Activated T-cell treated with anti-CD3 and anti-CD28 coated beads for 48 hours (primary cell): ENCODE data around the gene PCDHA7.
"Not testable (repeated sequence)": the region's sequence is repeated elsewhere in the genome, so short reads cannot be mapped to it uniquely, and the experiment has no call there.

ENCODE experiments used
- DNase-seq: peaks from one replicate; pipeline ENCODE4 v3.0.0-alpha.2; 2020; ENCODE audit warnings: low read depth

PCDHA7 gene

DNA sequence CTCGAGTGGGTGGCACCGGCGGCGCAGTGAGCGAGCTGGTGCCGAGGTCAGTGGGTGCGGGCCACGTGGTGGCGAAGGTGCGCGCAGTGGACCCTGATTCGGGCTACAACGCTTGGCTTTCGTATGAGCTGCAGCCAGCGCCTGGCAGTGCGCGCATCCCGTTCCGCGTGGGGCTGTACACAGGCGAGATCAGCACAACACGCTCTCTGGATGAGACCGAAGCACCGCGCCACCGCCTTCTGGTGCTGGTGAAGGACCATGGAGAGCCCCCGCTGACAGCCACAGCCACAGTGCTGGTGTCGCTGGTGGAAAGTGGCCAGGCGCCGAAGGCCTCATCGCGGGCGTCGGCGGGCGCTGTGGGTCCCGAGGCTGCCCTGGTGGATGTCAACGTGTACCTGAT is 10.6 kb upstream of the PCDHA7 start:
- no peak for DNase-seq

DNA sequence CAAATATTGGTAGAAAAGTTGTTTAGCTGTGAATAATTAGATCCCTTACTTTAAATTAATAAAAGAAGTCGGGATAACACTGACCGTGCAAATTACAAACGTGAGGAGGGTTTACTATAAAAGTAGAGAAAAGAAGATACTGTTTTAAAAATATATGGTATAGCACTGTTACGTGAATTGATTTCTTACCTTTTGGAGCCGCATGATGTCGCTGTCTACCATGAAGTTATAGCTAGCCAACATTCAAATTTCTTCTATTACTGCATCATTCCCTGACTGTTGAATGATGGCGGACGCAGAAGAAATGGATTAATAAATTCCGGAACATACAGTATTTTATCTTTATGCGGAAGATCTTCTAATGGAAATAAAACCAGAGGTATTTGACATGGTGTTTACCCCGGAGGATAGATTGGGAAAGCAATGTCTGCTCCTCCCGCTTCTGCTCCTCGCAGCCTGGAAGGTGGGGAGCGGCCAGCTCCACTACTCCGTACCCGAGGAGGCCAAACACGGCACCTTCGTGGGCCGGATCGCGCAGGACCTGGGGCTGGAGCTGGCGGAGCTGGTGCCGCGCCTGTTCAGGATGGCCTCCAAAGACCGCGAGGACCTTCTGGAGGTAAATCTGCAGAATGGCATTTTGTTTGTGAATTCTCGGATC is 6.2 kb upstream of the PCDHA7 start, which contains the start of gene PCDHA6:
Gene PCDHA6 (plus strand): TSS at position 257 of the 658 bp plus-strand sequence. CDS start 132 bp downstream, at position 389.
- DNase-seq: no peak

DNA sequence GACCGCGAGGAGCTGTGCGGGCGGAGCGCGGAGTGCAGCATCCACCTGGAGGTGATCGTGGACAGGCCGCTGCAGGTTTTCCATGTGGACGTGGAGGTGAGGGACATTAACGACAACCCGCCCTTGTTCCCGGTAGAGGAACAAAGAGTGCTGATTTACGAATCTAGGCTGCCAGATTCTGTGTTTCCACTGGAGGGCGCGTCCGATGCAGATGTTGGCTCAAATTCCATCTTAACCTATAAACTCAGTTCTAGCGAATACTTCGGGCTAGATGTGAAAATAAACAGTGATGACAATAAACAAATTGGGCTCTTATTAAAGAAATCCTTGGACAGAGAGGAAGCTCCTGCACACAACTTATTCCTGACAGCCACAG is 5.7 kb upstream of the PCDHA7 start:
- no peak for DNase-seq

DNA sequence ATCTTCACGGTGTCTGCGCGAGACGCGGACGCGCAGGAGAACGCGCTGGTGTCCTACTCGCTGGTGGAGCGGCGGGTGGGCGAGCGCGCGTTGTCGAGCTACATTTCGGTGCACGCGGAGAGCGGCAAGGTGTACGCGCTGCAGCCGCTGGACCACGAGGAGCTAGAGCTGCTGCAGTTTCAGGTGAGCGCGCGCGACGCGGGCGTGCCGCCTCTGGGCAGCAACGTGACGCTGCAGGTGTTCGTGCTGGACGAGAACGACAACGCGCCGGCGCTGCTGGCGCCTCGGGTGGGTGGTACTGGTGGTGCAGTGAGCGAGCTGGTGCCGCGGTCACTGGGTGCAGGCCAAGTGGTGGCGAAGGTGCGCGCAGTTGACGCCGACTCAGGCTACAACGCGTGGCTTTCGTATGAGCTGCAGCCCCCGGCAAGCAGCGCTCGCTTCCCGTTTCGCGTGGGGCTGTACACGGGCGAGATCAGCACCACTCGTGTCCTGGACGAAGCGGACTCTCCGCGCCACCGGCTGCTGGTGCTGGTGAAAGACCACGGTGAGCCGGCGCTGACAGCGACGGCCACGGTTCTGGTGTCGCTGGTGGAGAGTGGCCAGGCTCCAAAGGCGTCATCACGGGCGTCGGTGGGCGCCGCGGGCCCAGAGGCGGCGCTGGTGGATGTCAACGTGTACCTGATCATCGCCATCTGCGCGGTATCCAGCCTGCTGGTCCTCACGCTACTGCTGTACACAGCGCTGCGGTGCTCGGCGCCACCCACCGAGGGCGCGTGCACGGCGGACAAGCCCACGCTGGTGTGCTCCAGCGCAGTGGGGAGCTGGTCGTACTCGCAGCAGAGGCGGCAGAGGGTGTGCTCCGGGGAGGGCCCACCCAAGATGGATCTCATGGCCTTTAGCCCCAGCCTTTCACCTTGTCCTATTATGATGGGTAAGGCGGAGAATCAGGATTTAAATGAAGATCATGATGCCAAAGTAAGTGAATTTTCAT is 4.3 kb upstream of the PCDHA7 start:
- not testable (repeated sequence) for DNase-seq

DNA sequence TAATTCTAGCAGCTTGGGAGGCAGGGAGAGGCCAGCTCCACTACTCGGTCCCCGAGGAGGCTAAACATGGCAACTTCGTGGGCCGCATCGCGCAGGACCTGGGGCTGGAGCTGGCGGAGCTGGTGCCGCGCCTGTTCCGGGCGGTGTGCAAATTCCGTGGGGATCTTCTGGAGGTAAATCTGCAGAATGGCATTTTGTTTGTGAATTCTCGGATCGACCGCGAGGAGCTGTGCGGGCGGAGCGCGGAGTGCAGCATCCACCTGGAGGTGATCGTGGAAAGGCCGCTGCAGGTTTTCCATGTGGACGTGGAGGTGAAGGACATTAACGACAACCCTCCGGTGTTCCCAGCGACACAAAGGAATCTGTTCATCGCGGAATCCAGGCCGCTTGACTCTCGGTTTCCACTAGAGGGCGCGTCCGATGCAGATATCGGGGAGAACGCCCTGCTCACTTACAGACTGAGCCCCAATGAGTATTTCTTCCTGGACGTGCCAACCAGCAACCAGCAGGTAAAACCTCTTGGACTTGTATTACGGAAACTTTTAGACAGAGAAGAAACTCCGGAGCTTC is 455 bp downstream of the PCDHA7 start:
- not testable (repeated sequence) for DNase-seq

DNA sequence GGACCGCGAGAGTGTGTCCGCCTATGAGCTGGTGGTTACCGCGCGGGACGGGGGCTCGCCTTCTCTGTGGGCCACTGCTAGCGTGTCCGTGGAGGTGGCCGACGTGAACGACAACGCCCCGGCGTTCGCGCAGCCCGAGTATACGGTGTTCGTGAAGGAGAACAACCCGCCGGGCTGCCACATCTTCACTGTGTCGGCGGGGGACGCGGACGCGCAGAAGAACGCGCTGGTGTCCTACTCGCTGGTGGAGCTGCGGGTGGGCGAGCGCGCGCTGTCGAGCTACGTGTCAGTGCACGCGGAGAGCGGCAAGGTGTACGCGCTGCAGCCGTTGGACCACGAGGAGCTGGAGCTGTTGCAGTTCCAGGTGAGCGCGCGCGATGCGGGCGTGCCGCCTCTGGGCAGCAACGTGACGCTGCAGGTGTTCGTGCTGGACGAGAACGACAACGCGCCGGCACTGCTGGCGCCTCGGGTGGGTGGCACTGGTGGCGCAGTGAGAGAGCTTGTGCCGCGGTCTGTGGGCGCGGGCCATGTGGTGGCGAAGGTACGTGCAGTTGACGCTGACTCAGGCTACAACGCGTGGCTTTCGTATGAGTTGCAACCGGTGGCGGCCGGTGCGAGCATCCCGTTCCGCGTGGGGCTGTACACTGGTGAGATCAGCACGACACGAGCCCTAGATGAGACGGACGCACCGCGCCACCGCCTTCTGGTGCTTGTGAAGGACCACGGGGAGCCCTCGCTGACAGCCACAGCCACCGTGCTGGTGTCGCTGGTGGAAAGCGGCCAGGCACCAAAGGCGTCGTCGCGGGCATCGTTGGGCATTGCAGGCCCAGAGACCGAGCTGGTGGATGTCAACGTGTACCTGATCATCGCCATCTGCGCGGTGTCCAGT is 1.8 kb downstream of the PCDHA7 start:
- DNase-seq: no peak

DNA sequence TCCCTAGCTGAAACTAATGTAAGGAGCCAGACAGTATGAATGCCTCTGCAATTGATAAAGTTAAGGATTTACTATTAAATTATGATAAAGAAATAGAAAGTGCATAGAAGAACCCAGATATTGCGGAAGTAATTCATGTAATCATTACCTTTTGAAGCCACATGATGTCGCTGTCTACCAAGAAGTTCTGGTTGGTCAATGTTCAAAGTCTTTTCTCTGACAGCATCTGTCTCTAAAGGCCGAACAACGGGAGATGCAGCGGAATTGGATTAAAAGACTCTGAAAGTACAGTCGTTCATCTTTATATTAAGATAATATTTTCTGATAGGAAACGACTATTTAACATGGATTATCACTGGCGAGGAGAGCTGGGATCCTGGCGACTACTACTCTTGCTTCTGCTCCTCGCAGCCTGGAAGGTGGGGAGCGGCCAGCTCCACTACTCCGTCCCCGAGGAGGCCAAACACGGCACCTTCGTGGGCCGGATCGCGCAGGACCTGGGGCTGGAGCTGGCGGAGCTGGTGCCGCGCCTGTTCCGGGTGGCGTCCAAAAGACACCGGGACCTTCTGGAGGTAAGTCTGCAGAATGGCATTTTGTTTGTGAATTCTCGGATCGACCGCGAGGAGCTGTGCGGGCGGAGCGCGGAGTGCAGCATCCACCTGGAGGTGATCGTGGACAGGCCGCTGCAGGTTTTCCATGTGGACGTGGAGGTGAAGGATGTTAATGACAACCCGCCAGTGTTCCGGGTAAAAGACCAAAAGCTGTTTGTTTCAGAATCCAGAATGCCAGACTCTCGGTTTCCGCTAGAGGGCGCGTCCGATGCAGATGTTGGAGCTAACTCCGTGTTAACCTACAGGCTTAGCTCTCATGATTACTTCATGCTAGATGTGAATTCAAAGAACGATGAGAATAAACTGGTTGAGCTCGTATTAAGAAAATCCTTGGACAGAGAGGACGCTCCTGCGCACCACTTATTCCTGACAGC is 7.2 kb downstream of the PCDHA7 start, which contains the start of gene PCDHA8:
Gene PCDHA8 (plus strand): TSS at position 210 of the 985 bp plus-strand sequence. CDS start 135 bp downstream, at position 345.
- DNase-seq: no peak

DNA sequence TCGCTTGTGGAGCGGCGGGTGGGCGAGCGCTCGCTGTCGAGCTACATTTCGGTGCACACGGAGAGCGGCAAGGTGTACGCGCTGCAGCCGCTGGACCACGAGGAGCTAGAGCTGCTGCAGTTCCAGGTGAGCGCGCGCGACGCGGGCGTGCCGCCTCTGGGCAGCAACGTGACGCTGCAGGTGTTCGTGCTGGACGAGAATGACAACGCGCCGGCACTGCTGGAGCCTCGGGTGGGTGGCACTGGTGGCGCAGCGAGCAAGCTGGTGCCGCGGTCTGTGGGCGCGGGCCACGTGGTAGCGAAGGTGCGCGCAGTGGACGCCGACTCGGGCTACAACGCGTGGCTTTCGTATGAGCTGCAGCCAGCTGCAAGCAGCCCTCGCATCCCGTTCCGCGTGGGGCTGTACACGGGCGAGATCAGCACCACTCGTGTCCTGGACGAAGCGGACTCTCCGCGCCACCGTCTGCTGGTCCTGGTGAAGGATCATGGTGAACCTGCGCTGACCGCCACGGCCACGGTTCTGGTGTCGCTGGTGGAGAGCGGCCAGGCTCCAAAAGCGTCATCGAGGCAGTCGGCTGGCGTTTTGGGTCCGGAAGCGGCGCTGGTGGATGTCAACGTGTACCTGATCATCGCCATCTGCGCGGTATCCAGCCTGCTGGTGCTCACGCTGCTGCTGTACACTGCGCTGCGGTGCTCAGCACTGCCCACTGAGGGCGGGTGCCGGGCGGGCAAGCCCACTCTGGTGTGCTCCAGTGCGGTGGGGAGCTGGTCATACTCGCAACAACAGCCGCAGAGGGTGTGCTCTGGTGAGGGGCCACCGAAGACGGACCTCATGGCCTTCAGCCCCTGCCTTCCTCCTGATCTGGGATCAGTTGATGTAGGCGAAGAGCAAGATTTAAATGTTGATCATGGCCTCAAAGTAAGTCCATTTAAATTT is 9.0 kb downstream of the PCDHA7 start:
- no peak for DNase-seq

DNA sequence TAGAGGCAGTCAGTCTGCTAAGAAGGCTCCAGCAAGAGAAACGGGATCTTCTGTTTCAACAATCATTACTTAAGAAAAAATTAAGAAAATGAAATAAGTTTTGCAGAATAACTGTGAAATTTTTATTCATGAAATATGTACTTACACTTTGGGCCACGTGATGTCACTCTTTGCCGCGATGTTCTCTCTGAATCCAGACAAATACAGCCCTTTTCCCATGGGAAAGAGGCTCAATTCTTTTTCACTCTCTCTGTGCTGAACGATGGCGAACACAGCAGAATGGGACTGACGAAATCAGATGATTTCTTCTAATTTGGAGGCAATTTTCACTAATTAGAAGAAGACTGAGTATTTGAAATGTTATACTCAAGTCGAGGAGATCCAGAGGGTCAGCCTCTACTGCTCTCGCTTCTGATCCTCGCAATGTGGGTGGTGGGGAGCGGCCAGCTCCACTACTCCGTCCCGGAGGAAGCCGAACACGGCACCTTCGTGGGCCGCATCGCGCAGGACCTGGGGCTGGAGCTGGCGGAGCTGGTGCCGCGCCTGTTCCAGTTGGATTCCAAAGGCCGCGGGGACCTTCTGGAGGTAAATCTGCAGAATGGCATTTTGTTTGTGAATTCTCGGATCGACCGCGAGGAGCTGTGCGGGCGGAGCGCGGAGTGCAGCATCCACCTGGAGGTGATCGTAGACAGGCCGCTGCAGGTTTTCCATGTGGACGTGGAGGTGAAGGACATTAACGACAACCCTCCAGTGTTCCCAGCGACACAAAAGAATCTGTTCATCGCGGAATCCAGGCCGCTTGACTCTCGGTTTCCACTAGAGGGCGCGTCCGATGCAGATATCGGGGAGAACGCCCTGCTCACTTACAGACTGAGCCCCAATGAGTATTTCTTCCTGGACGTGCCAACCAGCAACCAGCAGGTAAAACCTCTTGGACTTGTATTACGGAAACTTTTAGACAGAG is 14.4 kb downstream of the PCDHA7 start, which contains the start of gene PCDHA9:
Gene PCDHA9 (plus strand): TSS at position 244 of the 964 bp plus-strand sequence. CDS start 114 bp downstream, at position 358.
- DNase-seq: not testable (repeated sequence)

DNA sequence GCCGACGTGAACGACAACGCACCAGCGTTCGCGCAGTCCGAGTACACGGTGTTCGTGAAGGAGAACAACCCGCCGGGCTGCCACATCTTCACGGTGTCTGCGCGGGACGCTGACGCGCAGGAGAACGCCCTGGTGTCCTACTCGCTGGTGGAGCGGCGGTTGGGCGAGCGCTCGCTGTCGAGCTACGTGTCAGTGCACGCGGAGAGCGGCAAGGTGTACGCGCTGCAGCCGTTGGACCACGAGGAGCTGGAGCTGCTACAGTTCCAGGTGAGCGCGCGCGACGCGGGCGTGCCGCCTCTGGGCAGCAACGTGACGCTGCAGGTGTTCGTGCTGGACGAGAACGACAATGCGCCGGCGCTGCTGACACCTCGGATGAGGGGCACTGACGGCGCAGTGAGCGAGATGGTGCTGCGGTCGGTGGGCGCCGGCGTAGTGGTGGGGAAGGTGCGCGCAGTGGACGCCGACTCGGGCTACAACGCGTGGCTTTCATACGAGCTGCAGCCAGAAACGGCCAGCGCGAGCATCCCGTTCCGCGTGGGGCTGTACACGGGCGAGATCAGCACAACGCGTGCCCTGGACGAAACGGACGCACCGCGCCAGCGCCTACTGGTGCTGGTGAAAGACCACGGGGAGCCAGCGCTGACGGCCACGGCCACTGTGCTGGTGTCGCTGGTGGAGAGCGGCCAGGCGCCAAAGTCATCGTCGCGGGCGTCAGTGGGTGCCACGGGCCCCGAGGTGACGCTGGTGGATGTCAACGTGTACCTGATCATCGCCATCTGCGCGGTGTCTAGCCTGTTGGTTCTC is 16.0 kb downstream of the PCDHA7 start:
- DNase-seq: not testable (repeated sequence)

DNA sequence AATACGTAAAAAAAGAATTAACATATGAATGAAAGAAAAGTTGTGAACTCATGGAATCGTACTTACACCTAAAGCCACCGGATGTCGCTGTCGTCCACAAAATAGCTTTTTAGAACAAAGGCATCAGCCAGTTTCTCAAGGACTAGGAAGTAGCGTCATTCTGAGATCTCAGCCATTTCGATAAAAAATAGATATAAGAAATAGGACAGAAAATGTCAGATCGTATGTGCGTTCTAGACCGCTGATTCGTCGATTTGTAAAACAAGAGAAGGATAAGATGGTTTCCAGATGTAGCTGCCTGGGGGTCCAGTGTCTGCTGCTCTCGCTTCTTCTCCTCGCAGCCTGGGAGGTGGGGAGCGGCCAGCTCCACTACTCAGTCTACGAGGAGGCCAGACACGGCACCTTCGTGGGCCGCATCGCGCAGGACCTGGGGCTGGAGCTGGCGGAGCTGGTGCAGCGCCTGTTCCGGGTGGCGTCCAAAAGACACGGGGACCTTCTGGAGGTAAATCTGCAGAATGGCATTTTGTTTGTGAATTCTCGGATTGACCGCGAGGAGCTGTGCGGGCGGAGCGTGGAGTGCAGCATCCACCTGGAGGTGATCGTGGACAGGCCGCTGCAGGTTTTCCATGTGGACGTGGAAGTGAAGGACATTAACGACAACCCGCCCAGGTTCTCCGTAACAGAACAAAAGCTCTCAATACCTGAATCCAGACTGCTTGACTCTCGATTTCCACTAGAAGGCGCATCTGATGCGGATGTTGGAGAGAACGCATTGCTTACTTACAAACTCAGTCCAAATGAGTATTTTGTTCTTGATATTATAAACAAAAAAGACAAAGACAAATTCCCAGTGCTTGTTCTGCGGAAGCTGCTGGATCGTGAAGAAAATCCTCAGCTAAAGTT is 22.0 kb downstream of the PCDHA7 start, which contains the start of gene PCDHA10:
Gene PCDHA10 (plus strand): TSS at position 126 of the 903 bp plus-strand sequence. CDS start 152 bp downstream, at position 278.
- DNase-seq: no peak

DNA sequence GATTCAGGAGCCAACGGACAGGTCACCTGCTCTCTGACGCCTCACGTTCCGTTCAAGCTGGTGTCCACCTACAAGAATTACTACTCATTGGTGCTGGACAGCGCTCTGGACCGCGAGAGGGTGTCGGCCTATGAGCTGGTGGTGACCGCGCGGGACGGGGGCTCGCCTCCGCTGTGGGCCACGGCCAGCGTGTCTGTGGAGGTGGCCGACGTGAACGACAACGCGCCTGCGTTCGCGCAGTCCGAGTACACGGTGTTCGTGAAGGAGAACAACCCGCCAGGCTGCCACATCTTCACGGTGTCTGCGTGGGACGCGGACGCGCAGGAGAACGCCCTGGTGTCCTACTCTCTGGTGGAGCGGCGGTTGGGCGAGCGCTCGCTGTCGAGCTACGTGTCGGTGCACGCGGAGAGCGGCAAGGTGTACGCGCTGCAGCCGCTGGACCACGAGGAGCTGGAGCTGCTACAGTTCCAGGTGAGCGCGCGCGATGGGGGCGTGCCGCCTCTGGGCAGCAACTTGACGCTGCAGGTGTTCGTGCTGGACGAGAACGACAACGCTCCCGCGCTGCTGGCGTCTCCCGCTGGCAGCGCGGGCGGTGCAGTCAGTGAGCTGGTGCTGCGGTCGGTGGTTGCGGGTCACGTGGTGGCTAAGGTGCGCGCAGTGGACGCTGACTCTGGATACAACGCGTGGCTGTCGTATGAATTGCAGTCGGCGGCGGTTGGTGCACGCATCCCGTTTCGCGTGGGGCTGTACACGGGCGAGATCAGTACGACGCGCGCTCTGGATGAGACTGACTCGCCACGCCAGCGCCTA is 23.3 kb downstream of the PCDHA7 start:
- no peak for DNase-seq

DNA sequence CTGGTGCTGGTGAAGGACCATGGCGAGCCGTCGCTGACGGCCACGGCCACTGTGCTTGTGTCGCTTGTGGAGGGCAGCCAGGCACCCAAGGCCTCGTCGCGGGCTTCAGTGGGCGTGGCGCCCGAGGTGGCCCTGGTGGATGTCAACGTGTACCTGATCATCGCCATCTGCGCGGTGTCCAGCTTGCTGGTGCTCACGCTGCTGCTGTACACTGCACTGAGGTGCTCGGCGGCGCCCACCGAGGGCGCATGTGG is 23.8 kb downstream of the PCDHA7 start:
- DNase-seq: no peak

DNA sequence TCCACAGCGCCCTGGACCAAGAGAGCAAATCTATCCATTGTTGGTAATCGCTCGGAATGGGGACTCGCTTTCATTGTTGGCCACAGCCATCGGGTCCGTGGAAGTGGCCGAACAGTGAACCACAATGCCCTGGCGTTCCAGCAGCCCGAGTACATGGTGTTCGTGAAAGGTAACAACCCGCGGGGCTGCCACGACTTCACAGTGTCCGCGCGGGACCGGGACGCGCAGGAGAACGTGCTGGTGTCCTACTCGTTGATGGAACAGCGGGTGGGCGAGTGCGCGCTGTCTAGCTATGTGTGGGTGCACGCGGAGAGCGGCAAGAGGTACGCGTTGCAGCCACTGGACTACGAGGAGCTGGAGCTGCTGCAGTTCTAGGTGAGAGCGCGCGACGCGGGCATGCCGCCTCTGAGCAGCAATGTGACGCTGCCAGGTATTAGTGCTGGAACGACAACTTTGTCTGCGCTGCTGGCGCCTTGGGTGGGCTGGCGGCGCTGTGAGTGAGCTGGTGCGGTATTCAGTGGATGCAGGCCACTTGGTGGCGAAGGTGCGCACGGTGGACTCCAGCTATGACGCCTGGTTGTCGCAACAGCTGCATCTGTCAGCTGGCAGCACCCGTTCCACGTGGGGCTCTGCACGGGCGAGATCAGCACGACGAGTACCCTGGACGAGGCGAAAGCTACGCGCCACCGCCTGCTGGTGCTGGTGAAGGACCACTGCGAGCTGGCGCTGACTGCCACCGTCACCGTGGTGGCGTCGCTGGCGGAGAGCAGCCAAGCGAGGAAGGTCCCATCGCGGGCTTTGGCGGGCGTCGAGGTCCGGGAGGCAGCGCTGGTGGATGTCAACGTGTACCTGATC is 28.6 kb downstream of the PCDHA7 start:
- DNase-seq: no peak
